Measurements from ENCODE around the gene RILP.

GRCh38 chr17:1653735-1654134 lies 4.1 kb upstream of the RILP start:
- TF ChIP-seq CTCF (conservative IDR thresholded peaks at IDR 0.05; ENCODE audit: low read depth, low read length) = no peak
- TF ChIP-seq EZH2 (IDR thresholded peaks at IDR 0.05; ENCODE audit: low read length, unreplicated experiment) = no peak
- TF ChIP-seq EZH2phosphoT487 (IDR thresholded peaks at IDR 0.05; ENCODE audit: borderline replicate concordance, low read length) = no peak

Measured in PC-3 (cell line).